OCI-LY1 (cell line): ENCODE data around the gene GMDS.

Source experiments
- H2AFZ ChIP-seq: fragments of 200-600 bp; sonication (generic), shearing (Covaris generic); 2 replicates; pipeline ENCODE4 v1.6.0; 2014; ENCODE audit warnings: antibody characterized with exemption, mild to moderate bottlenecking, low read length
- H3F3A ChIP-seq: fragments of 200-600 bp; sonication (generic), shearing (Covaris generic); 2 replicates; pipeline ENCODE4 v1.6.0; 2014; ENCODE audit warnings: mild to moderate bottlenecking, antibody characterized with exemption, low read length, moderate library complexity; ENCODE audit not compliant: insufficient read depth
- H3K27ac ChIP-seq: fragments of 200-600 bp; sonication (generic); 2 replicates; pipeline ENCODE4 v1.5.1; 2014; ENCODE audit warnings: low read length, mixed run types, mild to moderate bottlenecking, low read depth; ENCODE audit not compliant: poor library complexity, severe bottlenecking
- H3K27me3 ChIP-seq: fragments of 200-600 bp; sonication (generic); 2 replicates; pipeline ENCODE4 v1.6.0; 2014; ENCODE audit warnings: antibody characterized with exemption, mild to moderate bottlenecking, low read length, moderate library complexity; ENCODE audit not compliant: insufficient read depth
- H3K36me3 ChIP-seq: fragments of 200-600 bp; sonication (generic); 2 replicates; pipeline ENCODE4 v1.6.1; 2014; ENCODE audit warnings: mild to moderate bottlenecking, antibody characterized with exemption, low read length, moderate library complexity, mixed read lengths; ENCODE audit not compliant: insufficient read depth
- H3K4me1 ChIP-seq: fragments of 200-600 bp; sonication (generic); 2 replicates; pipeline ENCODE4 v1.5.1; 2014; ENCODE audit warnings: mild to moderate bottlenecking, low read length, moderate library complexity; ENCODE audit not compliant: insufficient read depth, severe bottlenecking
- H3K4me2 ChIP-seq: fragments of 200-600 bp; sonication (generic), shearing (Covaris generic); 2 replicates; pipeline ENCODE4 v1.6.1; 2014; ENCODE audit warnings: low read length
- H3K4me3 ChIP-seq: fragments of 200-600 bp; sonication (generic); 2 replicates; pipeline ENCODE4 v1.5.1; 2014; ENCODE audit warnings: low read length, low read depth, mild to moderate bottlenecking, mixed read lengths; ENCODE audit not compliant: poor library complexity, severe bottlenecking
- H3K79me2 ChIP-seq: fragments of 200-600 bp; shearing (Covaris generic); 2 replicates; pipeline ENCODE4 v1.6.1; 2016; ENCODE audit warnings: mixed run types, low read length, mixed read lengths; ENCODE audit not compliant: insufficient read depth
- H3K9ac ChIP-seq: fragments of 200-600 bp; sonication (generic), shearing (Covaris generic); 2 replicates; pipeline ENCODE4 v1.6.1; 2014; ENCODE audit warnings: mild to moderate bottlenecking, low read length, mixed read lengths
- H3K9me2 ChIP-seq: fragments of 200-600 bp; sonication (generic), shearing (Covaris generic); 2 replicates; pipeline ENCODE4 v1.6.1; 2014; ENCODE audit warnings: low read depth, mild to moderate bottlenecking, low read length, mixed read lengths
- H3K9me3 ChIP-seq: fragments of 200-600 bp; shearing (Covaris generic); 2 replicates; pipeline ENCODE4 v1.6.1; 2014; ENCODE audit warnings: low read length, mixed read lengths
- H4K20me1 ChIP-seq: fragments of 200-600 bp; sonication (generic), shearing (Covaris generic); 2 replicates; pipeline ENCODE4 v1.6.0; 2016; ENCODE audit warnings: mild to moderate bottlenecking, low read length; ENCODE audit not compliant: insufficient read depth
- EZH2 ChIP-seq: fragments of 200-600 bp; sonication (generic), shearing (Covaris generic); IDR thresholded peaks from 2 replicates; pipeline ENCODE4 v1.8.0; 2017; ENCODE audit warnings: borderline replicate concordance, mixed run types, mild to moderate bottlenecking, antibody characterized with exemption, low read length, moderate library complexity, mixed read lengths
- TF ChIP-seq, protein P1 (sequence below): fragments of 200-600 bp; sonication (generic), shearing (Covaris generic); IDR thresholded peaks from 2 replicates; pipeline ENCODE4 v1.5.1; 2017; ENCODE audit warnings: mild to moderate bottlenecking, antibody characterized with exemption, low read length, moderate library complexity, mixed read lengths

GMDS gene

DNA sequence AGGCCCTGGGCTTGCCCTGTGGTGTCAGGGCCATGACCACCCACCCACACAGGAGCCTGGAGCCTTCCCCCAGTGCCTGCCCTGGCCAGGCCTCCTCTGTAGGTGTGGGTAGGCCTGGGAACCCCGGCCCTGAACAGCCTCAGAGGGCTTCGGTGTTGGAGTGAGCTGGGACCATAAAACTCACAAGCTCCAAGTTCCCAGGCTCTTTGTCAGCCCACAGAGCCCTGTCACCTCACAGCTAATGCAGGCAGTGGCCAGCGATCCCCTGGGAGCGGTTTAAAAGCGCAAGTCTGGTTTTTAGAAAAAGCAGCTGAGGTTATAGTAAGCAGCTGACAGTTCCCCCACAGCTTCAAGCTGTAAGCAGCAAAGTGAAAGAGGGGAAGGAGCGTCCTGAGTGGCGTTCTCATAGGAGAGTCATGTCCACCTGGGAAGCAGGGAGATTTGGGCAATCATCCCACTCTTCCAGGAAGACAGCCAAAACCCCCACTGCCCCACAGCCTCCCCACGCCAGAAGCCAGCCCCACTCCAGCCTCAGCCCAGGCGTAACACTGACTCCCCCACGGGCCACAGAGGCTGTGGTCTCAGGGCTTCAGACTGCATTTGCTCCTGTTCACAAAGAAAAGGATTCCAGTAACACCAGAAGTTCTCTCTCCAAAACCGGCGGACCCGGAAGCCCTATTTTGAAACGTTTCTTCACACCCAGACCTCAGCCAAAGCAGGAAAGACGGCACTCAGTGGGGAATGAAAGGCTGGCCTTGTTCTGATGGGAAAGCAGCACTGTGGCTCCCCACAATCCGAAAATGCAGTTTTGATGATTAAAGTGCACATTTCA, 670.0 kb downstream of the GMDS start:
- H3K4me2 ChIP-seq = no peak overlapping the region

DNA sequence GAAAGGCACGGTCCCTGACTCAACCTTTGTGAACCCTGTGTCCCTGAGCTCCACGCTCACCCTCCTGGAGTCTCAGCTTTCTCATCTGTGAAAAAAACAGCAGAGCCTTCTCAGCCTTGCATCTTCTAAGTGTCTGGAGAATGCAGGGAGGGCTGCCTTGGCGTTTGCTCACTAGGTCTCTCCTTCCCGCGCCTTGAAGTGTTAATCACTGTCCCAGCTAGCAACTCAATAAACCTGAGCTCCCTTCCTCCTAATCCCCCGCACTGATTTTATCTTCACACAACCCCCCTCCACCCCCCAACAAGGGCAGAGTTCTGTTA, 670.6 kb downstream of the GMDS start:
- H3K9me2 ChIP-seq = no peaks in the 10 kb centered on the region
- no peak overlapping the region for H3K4me3 ChIP-seq
- no peaks in the 10 kb centered on the region for H3K36me3 ChIP-seq
- H3K9me3 ChIP-seq = peaks cover 10% of the 10 kb centered on the region; the same call in 1 of the 2 replicates
- no peak overlapping the region for H3K27ac ChIP-seq
- no peaks in the 10 kb centered on the region for H3K4me1 ChIP-seq
- H3F3A ChIP-seq = no peaks in the 10 kb centered on the region
- H3K4me2 ChIP-seq = no peak overlapping the region
- H4K20me1 ChIP-seq = no peaks in the 10 kb centered on the region
- no peak for TF ChIP-seq EZH2
- TF ChIP-seq, protein P1, sequence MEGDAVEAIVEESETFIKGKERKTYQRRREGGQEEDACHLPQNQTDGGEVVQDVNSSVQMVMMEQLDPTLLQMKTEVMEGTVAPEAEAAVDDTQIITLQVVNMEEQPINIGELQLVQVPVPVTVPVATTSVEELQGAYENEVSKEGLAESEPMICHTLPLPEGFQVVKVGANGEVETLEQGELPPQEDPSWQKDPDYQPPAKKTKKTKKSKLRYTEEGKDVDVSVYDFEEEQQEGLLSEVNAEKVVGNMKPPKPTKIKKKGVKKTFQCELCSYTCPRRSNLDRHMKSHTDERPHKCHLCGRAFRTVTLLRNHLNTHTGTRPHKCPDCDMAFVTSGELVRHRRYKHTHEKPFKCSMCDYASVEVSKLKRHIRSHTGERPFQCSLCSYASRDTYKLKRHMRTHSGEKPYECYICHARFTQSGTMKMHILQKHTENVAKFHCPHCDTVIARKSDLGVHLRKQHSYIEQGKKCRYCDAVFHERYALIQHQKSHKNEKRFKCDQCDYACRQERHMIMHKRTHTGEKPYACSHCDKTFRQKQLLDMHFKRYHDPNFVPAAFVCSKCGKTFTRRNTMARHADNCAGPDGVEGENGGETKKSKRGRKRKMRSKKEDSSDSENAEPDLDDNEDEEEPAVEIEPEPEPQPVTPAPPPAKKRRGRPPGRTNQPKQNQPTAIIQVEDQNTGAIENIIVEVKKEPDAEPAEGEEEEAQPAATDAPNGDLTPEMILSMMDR = no peak
- H3K79me2 ChIP-seq = no peaks in the 10 kb centered on the region
- no peak overlapping the region for H2AFZ ChIP-seq
- H3K27me3 ChIP-seq = no peaks in the 10 kb centered on the region
- H3K9ac ChIP-seq = no peak overlapping the region

More for the DNA sequence above, 670.0 kb downstream of the GMDS start:
- no peaks in the 10 kb centered on the region for H3K36me3 ChIP-seq
- no peaks in the 10 kb centered on the region for H3K4me1 ChIP-seq
- no peaks in the 10 kb centered on the region for H4K20me1 ChIP-seq
- TF ChIP-seq EZH2 = no peak
- TF ChIP-seq, protein P1 = no peak
- no peaks in the 10 kb centered on the region for H3K27me3 ChIP-seq
- no peaks in the 10 kb centered on the region for H3K79me2 ChIP-seq
- H3K9ac ChIP-seq = no peak overlapping the region
- H3F3A ChIP-seq = no peaks in the 10 kb centered on the region
- no peak overlapping the region for H3K27ac ChIP-seq
- H3K9me3 ChIP-seq = peaks cover 10% of the 10 kb centered on the region; the same call in 1 of the 2 replicates
- H3K4me3 ChIP-seq = no peak overlapping the region
- no peak overlapping the region for H2AFZ ChIP-seq
- no peaks in the 10 kb centered on the region for H3K9me2 ChIP-seq

DNA sequence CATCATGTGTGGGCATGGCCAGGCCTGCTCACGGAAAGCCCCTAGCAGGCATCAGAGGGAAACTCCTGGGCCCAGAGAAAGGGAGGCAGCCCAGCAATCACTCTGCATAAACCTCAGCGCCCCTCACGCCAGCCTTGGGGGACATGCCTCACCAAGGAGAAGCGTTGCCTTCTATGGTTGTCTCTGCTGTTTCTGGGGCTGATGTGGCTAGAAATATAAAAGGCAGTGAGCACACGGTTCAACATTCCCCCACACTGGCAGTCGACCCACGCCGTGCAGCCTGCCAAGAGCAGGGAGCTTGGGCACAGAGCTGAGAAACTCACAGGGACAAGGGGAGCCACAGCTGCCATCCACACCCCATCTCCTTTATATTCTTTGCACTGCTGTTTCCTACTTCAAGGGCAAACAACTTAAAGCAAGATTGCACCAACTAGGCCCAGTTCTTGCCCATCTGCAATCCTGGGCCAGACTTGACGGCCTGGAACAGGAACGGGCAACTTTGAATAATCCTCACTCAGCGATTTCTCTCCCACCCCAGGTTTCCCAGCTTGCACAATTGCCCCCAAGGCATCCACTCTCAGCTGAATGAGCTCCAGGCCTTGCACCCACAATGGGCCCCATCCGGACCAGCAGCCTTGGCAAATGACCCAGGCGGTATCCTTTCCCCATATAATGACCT, 671.2 kb downstream of the GMDS start:
- Histone ChIP-seq H3K4me3 (no peak overlapping the region), H3F3A (no peaks in the 10 kb centered on the region), H3K4me2 (no peak overlapping the region)

More for the DNA sequence above, 671.2 kb downstream of the GMDS start:
- H3K9ac ChIP-seq = no peak overlapping the region
- H3K9me3 ChIP-seq = peaks cover 10% of the 10 kb centered on the region; the same call in 1 of the 2 replicates
- H3K27ac ChIP-seq = no peak overlapping the region
- H3K79me2 ChIP-seq = no peaks in the 10 kb centered on the region
- H3K4me1 ChIP-seq = no peaks in the 10 kb centered on the region
- no peaks in the 10 kb centered on the region for H3K36me3 ChIP-seq
- TF ChIP-seq EZH2 = no peak
- TF ChIP-seq, protein P1 = no peak
- no peak overlapping the region for H2AFZ ChIP-seq
- no peaks in the 10 kb centered on the region for H3K27me3 ChIP-seq
- H3K9me2 ChIP-seq = no peaks in the 10 kb centered on the region
- no peaks in the 10 kb centered on the region for H4K20me1 ChIP-seq
